Large intestine (tissue), 12 donors: ENCODE measurements around the gene MRPL52. TPM values are rescaled to one million over a fixed set of nuclear protein-coding genes. Genes with fewer than 3 reads are reported as not detected.

Experiments
- DNase-seq, 2 donors: peaks; one replicate each; pipeline versions ENCODE4 v3.0.0 to v3.0.0-alpha.2; 2013
- H3K27ac ChIP-seq: one replicate; pipeline ENCODE4 v1.5.1; 2013; ENCODE audit warnings: low read length
- H3K27me3 ChIP-seq: 2 replicates; pipeline ENCODE4 v1.6.1; 2013; ENCODE audit warnings: low read length; ENCODE audit not compliant: control insufficient read depth, insufficient read depth
- H3K36me3 ChIP-seq: 2 replicates; pipeline ENCODE4 v1.6.1; 2013; ENCODE audit warnings: low read length; ENCODE audit not compliant: control insufficient read depth, insufficient read depth
- H3K4me1 ChIP-seq: one replicate; pipeline ENCODE4 v1.6.1; 2013; ENCODE audit warnings: low read length; ENCODE audit not compliant: control insufficient read depth, insufficient read depth
- H3K4me3 ChIP-seq: one replicate; pipeline ENCODE4 v1.5.1; 2013; ENCODE audit warnings: low read length
- H3K9me3 ChIP-seq: one replicate; pipeline ENCODE4 v1.6.1; 2013; ENCODE audit warnings: mild to moderate bottlenecking, low read depth, low read length, moderate library complexity; ENCODE audit not compliant: control insufficient read depth
- WGBS: methylation state at CpG from one replicate; pipeline ENCODE4 v1.1.5; 2013; ENCODE audit warnings: low lambda C conversion rate; ENCODE audit not compliant: insufficient coverage; 5-methylcytosine and 5-hydroxymethylcytosine counted together
- long read RNA-seq, 11 donors: transcript quantifications; one replicate each; lab custom pipeline, GENCODE V29; 2026
- polyA plus RNA-seq: library from polyadenylated mRNA; unstranded; fragments of 120-200 nt; gene quantifications from one replicate; pipeline ENCODE4 v1.2.1, GENCODE V29; 2013

MRPL52 gene
- polyA plus RNA-seq, result 115 TPM
- long read RNA-seq, donor 1, transcript MRPL52-203 (5 exons, 1,111 nt), result minor isoform, 6 of 25 reads
- long read RNA-seq, donor 1, transcript MRPL52-202 (5 exons, 1,118 nt), result major isoform, 11 of 25 reads
- long read RNA-seq, donor 1, partial matches to known transcripts, result 0 of 25 reads
- long read RNA-seq, donor 1, other reads (novel, unspliced or antisense), result 0 of 25 reads
- long read RNA-seq, donor 2, transcript MRPL52-215 (5 exons, 398 nt), result minor isoform, 7 of 78 reads
- long read RNA-seq, donor 2, transcript MRPL52-210 (4 exons, 895 nt), result minor isoform, 14 of 78 reads
- long read RNA-seq, donor 2, transcript MRPL52-203 (5 exons, 1,111 nt), result minor isoform, 17 of 78 reads
- long read RNA-seq, donor 2, transcript MRPL52-202 (5 exons, 1,118 nt), result major isoform, 26 of 78 reads
- long read RNA-seq, donor 2, partial matches to known transcripts, result 0 of 78 reads
- long read RNA-seq, donor 2, other reads (novel, unspliced or antisense), result 5 of 78 reads
- long read RNA-seq, donor 3, result 0 reads
- long read RNA-seq, donor 4, partial matches to known transcripts, result 0 of 6 reads
- long read RNA-seq, donor 4, other reads (novel, unspliced or antisense), result 0 of 6 reads
- long read RNA-seq, donor 5, transcript MRPL52-203 (5 exons, 1,111 nt), result minor isoform, 7 of 29 reads
- long read RNA-seq, donor 5, transcript MRPL52-202 (5 exons, 1,118 nt), result major isoform, 16 of 29 reads
- long read RNA-seq, donor 5, partial matches to known transcripts, result 0 of 29 reads
- long read RNA-seq, donor 5, other reads (novel, unspliced or antisense), result 0 of 29 reads
- long read RNA-seq, donor 6, transcript MRPL52-203 (5 exons, 1,111 nt), result minor isoform, 15 of 59 reads
- long read RNA-seq, donor 6, transcript MRPL52-202 (5 exons, 1,118 nt), result major isoform, 25 of 59 reads
- long read RNA-seq, donor 6, transcript MRPL52-215 (5 exons, 398 nt), result minor isoform, 7 of 59 reads
- long read RNA-seq, donor 6, transcript MRPL52-210 (4 exons, 895 nt), result minor isoform, 7 of 59 reads
- long read RNA-seq, donor 6, partial matches to known transcripts, result 0 of 59 reads
- long read RNA-seq, donor 6, other reads (novel, unspliced or antisense), result 0 of 59 reads
- long read RNA-seq, donor 7, transcript MRPL52-203 (5 exons, 1,111 nt), result minor isoform, 10 of 43 reads
- long read RNA-seq, donor 7, transcript MRPL52-202 (5 exons, 1,118 nt), result major isoform, 18 of 43 reads
- long read RNA-seq, donor 7, transcript MRPL52-215 (5 exons, 398 nt), result minor isoform, 6 of 43 reads
- long read RNA-seq, donor 7, transcript MRPL52-210 (4 exons, 895 nt), result minor isoform, 5 of 43 reads
- long read RNA-seq, donor 7, partial matches to known transcripts, result 0 of 43 reads
- long read RNA-seq, donor 7, other reads (novel, unspliced or antisense), result 0 of 43 reads
- long read RNA-seq, donor 8, transcript MRPL52-202 (5 exons, 1,118 nt), result major isoform, 48 of 133 reads
- long read RNA-seq, donor 8, transcript MRPL52-203 (5 exons, 1,111 nt), result minor isoform, 35 of 133 reads
- long read RNA-seq, donor 8, transcript MRPL52-210 (4 exons, 895 nt), result minor isoform, 11 of 133 reads
- long read RNA-seq, donor 8, transcript MRPL52-215 (5 exons, 398 nt), result minor isoform, 17 of 133 reads
- long read RNA-seq, donor 8, partial matches to known transcripts, result 5 of 133 reads
- long read RNA-seq, donor 8, other reads (novel, unspliced or antisense), result 5 of 133 reads
- long read RNA-seq, donor 9, transcript MRPL52-203 (5 exons, 1,111 nt), result minor isoform, 14 of 63 reads
- long read RNA-seq, donor 9, transcript MRPL52-202 (5 exons, 1,118 nt), result major isoform, 16 of 63 reads
- long read RNA-seq, donor 9, partial matches to known transcripts, result 0 of 63 reads
- long read RNA-seq, donor 9, other reads (novel, unspliced or antisense), result 16 of 63 reads
- long read RNA-seq, donor 10, transcript MRPL52-215 (5 exons, 398 nt), result minor isoform, 5 of 58 reads
- long read RNA-seq, donor 10, transcript MRPL52-202 (5 exons, 1,118 nt), result major isoform, 19 of 58 reads
- long read RNA-seq, donor 10, transcript MRPL52-203 (5 exons, 1,111 nt), result minor isoform, 13 of 58 reads
- long read RNA-seq, donor 10, transcript MRPL52-210 (4 exons, 895 nt), result minor isoform, 10 of 58 reads
- long read RNA-seq, donor 10, partial matches to known transcripts, result 0 of 58 reads
- long read RNA-seq, donor 10, other reads (novel, unspliced or antisense), result 0 of 58 reads
- long read RNA-seq, donor 11, transcript MRPL52-203 (5 exons, 1,111 nt), result minor isoform, 10 of 45 reads
- long read RNA-seq, donor 11, transcript MRPL52-210 (4 exons, 895 nt), result minor isoform, 7 of 45 reads
- long read RNA-seq, donor 11, transcript MRPL52-202 (5 exons, 1,118 nt), result major isoform, 20 of 45 reads
- long read RNA-seq, donor 11, partial matches to known transcripts, result 0 of 45 reads
- long read RNA-seq, donor 11, other reads (novel, unspliced or antisense), result 0 of 45 reads

DNA sequence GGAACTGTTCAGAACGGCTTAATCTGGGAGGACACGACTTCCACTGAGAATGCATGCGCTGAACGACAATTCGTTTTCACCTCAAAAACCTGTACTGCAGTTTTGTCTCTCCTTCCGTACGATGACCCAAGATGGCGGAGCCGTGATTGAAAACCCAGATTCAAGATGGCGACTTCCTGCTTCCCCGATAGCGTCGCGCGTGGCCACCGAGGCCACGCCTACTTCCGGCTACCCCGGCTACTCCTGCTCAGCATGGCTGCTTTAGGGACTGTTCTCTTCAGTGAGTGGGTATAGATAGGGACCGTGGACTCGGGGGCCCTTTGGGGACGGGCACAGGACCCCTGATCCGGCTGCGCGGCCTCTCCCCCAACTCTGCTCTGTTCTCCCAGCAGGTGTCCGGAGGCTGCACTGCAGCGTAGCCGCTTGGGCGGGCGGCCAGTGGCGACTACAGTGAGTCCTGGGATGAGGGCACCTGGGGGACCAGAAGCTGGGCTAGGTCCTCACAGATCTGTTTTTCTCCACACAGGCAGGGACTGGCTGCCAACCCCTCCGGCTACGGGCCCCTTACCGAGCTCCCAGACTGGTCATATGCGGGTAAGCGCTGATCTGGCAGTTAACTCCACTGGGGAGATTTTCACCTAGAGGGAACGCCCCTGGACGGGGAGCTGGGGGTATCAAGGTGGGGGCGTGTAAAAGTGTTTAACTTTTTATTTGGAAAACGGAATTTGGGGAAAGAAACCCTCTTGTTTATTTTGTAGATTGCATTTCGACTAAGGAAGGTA is at the start of gene MRPL52:
Gene MRPL52 (plus strand): TSS at position 227 of the 782 bp plus-strand sequence. CDS start 26 bp downstream, at position 253.
- peak; percentile 93 to 96 for DNase-seq

DNA sequence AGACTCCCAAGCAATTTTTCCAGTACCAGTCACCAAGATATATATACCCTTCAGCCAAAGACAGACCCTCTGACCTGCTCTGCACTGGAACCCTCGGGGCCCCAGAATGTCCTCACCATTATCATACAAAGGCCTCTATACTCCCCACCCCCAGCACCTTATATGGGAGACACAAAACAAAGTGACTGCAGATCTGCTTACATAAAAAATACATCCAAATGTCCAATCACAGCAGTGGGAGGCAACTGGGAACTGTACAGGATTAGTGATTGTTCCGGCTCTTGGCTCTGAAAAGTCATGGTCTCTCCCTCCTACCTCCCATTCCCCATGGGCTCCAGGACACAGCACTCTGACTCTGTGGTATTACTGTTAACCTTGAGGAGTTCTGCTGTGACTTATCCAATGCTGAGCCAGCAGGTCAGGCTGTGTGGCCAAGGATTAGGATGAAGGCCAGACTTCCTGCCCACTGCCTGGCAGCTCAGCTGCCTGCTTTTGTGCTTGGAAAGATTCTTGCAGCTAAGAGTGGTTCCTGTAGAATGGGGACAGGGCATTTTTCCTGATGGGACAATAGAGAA is 49.5 kb upstream of the MRPL52 start:
- Histone ChIP-seq H3K4me1 (peaks cover 34% of the 10 kb centered on the region), H3K27me3 (no peaks in the 10 kb centered on the region), H3K4me3 (no peak overlapping the region), H3K36me3 (peaks cover 26% of the 10 kb centered on the region), H3K9me3 (no peaks in the 10 kb centered on the region), H3K27ac (peak overlapping the region; percentile 63)
- WGBS, result no CpG with 5 or more reads among the region's 2 CpGs
- no peak for DNase-seq

More for the DNA sequence above, at the start of gene MRPL52:
- Histone ChIP-seq H3K4me3 (peak within 1 kb of the TSS; percentile 83), H3K27me3 (no peaks in the 10 kb centered on the region), H3K36me3 (peaks cover 15% of the 10 kb centered on the region), H3K27ac (peak within 1 kb of the TSS; percentile 6), H3K9me3 (no peaks in the 10 kb centered on the region), H3K4me1 (peaks cover 8% of the 10 kb centered on the region)
- WGBS, result 0% methylated on average over 3 of the region's 41 CpGs

DNA sequence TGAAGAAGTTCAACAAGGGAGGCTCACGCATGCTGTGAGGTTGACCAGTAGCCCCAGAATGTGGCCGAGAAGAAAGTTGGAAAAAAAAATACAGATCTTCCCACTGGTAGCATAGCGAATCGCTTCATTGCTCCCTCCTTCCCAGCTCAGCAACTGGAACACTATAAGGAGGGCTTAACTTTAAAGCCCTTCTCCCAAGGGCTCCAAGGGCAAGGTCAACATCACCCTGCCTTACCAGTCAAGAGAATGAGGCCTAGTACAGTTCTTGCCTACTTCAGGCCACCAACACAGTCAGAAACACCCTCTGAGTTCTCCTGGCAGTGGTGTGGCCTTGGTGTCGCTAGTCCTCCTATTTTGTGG is 48.8 kb upstream of the MRPL52 start:
- Histone ChIP-seq H3K9me3 (no peaks in the 10 kb centered on the region), H3K4me3 (no peak overlapping the region), H3K27me3 (no peaks in the 10 kb centered on the region), H3K27ac (peak overlapping the region; percentile 63), H3K4me1 (peaks cover 34% of the 10 kb centered on the region), H3K36me3 (peaks cover 18% of the 10 kb centered on the region)
- WGBS, result no CpG with 5 or more reads among the region's 5 CpGs
- no peak for DNase-seq

DNA sequence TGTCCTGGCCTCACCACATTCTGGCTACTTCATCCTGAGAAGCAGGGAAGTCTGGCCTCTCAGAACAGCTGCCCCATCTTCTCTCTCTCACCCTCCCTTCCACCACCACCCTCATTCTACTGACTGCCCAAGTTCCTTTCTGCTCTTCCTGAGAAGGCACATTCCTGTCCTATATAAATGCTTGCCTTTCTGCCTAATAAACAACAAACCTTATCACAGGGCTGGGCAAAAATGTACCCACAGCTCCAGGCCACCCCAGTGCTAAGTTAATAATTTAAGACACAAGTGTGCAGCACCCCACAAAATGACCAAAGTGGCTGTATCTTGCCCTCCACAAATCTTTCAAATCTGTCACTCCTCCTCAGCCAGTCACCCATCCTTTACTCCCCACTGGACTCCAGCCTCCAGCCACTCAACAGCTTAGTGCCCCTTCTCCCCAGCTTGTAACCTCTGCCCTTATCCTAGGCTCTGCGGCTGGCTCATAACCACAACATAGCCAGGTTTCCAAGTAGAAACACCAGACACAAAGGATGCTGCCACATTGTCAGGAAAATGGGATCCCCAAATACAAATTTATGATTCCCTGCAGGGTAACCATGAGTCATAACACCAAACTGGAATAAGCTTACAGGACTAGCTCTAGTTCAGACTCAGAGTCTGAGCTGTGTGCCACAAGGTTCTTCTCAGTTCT is 48.2 kb upstream of the MRPL52 start:
- WGBS, result no CpG with 5 or more reads among the region's 1 CpG
- peak in 1 of 2 donors; percentile 59 for DNase-seq

DNA sequence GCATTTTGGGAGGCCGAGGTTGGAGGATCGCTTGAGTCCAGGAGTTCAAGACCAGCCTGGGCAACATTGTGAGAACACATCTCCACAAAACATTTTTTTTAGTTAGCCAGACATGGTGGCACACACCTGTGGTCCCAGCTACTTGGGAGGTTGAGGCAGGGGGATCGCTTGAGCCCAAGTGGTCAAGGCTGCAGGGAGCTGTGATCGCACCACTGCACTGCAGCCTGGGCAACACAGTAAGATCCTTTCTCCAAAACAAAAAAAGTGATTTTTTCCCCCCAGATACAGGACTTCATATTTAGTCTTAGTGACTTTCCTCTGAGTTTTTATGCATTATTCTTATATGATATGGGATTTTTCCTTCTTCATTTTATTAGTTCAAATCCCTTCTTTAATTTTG is 43.0 kb upstream of the MRPL52 start:
- WGBS, result no CpG with 5 or more reads among the region's 4 CpGs
- Histone ChIP-seq H3K27ac (no peak overlapping the region), H3K36me3 (peaks cover 3% of the 10 kb centered on the region), H3K9me3 (no peaks in the 10 kb centered on the region), H3K4me3 (no peak overlapping the region), H3K4me1 (peaks cover 9% of the 10 kb centered on the region), H3K27me3 (no peaks in the 10 kb centered on the region)
- no peak for DNase-seq

More for the DNA sequence above, 48.2 kb upstream of the MRPL52 start:
- no peaks in the 10 kb centered on the region for H3K9me3 ChIP-seq
- H3K4me3 ChIP-seq, result no peak overlapping the region
- H3K36me3 ChIP-seq, result peaks cover 13% of the 10 kb centered on the region
- H3K4me1 ChIP-seq, result peaks cover 34% of the 10 kb centered on the region
- no peaks in the 10 kb centered on the region for H3K27me3 ChIP-seq
- H3K27ac ChIP-seq, result peak overlapping the region; percentile 63

DNA sequence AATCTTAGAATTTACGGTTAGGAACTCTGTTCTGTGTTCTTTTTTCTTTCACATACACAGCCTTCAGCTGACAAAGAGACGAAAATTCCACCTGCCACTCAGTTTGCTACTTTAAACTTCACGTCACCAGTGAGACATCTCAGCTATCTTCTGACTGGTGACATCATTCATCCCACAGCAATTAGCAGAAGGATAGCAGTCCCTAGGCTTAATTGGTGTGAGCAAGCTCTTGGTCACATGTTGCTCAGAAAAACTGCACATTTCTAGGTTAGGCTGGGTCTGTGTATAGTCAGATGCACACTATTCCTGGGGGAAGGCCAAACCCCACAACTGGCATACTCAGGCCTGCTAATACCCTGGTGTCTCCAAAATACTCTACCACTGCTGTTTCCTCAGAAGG is 38.4 kb upstream of the MRPL52 start:
- H3K4me1 ChIP-seq, result peaks cover 13% of the 10 kb centered on the region
- H3K27ac ChIP-seq, result peak overlapping the region; percentile 86
- 38% methylated on average over 1 of the region's 3 CpGs for WGBS
- no peaks in the 10 kb centered on the region for H3K27me3 ChIP-seq
- DNase-seq, result peak; percentile 64 to 81
- no peaks in the 10 kb centered on the region for H3K9me3 ChIP-seq
- no peak overlapping the region for H3K4me3 ChIP-seq
- H3K36me3 ChIP-seq, result peaks cover 7% of the 10 kb centered on the region

DNA sequence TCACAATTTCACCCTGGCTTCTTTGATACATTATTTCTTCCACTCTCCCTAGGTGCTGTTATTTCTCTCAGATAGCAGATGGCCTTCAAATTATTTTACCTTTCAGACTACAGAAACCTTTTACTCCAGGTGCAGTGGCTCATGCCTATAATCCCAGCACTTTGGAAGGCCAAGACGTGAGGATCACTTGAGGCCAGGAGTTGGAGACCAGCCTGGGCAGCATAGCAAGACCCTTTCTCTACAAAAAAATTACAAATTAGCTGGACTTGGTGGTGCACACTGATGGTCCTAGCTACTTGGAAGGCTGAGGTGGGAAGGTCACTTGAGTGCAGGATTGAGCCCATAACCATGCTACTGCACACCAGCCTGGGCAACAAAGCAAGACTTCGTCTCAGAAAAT is 37.5 kb upstream of the MRPL52 start:
- no peak for DNase-seq
- peaks cover 22% of the 10 kb centered on the region for H3K4me1 ChIP-seq

More for the DNA sequence above, 37.5 kb upstream of the MRPL52 start:
- no CpG with 5 or more reads among the region's 2 CpGs for WGBS
- Histone ChIP-seq H3K27ac (peak overlapping the region; percentile 66), H3K4me3 (no peak overlapping the region), H3K27me3 (no peaks in the 10 kb centered on the region), H3K9me3 (no peaks in the 10 kb centered on the region), H3K36me3 (peaks cover 7% of the 10 kb centered on the region)
